ENCODE data around the gene TM4SF4. TPM values are rescaled to one million over a fixed set of nuclear protein-coding genes. Genes with fewer than 3 reads are reported as not detected.

Gene TM4SF4
- total RNA-seq, 6 experiments from 2014 or later: 210 to 473 (median 316) TPM

DNA sequence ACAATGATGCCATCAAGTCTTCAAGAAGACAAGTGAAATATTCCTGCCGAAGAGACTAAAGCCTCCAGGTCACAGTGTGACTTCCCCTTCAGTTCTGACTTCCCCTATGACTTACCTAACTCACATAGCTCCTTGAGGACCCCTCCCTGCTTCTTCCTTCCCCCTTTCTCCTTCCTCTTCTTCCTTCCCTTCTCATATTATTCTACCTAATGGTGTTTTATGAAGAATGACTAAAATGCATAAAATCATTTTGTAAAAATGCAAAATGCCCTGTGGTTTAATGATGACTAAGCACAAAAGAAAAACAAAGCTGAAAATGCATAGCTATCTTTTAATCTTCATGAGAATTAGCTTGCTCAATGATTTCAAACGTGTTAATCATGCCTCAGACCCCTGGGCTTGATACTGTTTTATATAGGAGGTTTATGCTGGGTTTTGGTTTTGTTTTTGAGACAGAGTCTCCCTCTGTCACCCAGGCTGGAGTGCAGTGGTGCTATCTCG, 26.1 kb upstream of the TM4SF4 start:
- H3K4me1 ChIP-seq: no peaks in the 10 kb centered on the region
- TF ChIP-seq, protein P1, sequence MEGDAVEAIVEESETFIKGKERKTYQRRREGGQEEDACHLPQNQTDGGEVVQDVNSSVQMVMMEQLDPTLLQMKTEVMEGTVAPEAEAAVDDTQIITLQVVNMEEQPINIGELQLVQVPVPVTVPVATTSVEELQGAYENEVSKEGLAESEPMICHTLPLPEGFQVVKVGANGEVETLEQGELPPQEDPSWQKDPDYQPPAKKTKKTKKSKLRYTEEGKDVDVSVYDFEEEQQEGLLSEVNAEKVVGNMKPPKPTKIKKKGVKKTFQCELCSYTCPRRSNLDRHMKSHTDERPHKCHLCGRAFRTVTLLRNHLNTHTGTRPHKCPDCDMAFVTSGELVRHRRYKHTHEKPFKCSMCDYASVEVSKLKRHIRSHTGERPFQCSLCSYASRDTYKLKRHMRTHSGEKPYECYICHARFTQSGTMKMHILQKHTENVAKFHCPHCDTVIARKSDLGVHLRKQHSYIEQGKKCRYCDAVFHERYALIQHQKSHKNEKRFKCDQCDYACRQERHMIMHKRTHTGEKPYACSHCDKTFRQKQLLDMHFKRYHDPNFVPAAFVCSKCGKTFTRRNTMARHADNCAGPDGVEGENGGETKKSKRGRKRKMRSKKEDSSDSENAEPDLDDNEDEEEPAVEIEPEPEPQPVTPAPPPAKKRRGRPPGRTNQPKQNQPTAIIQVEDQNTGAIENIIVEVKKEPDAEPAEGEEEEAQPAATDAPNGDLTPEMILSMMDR (IDR thresholded peaks at IDR 0.05): no peak
- no peak for TF ChIP-seq POLR2A (IDR thresholded peaks at IDR 0.05)
- no peaks in the 10 kb centered on the region for H3K36me3 ChIP-seq
- DNase-seq (no peak), ATAC-seq (peak; percentile 43 to 57 (median 54))
- no peak overlapping the region for H3K4me3 ChIP-seq
- H3K27me3 ChIP-seq: no peaks in the 10 kb centered on the region
- H3K27ac ChIP-seq: no peak overlapping the region
- H3K9me3 ChIP-seq: peaks cover 0 to 4% (median 0%) of the 10 kb centered on the region in 4 donors
- 42% methylated on average over 3 of the region's 3 CpGs for WGBS (ENCODE audit: insufficient coverage, low coverage, low lambda C conversion rate, missing lambda C conversion rate)
- intact Hi-C loops (cut with DNase I): no loop called here

DNA sequence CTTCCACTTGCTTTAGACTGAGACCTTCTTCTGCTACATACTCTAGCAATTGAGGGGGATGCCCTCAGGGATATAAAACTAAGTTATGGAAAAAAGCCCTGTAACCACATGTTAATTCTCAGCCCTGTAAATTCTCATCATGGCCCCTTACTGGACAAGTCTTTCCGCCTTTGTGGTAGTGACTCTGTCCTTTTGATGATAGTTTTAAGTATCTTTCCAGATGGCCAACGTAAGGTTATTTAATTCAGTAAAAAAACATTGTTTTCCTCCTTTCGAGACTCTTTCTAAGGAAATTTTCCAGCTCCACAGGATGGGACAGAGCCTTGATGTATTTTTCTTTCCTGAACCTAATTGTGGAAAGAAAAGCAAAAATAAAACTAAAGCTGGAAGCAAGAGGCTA, 25.3 kb upstream of the TM4SF4 start:
- H3K4me3 ChIP-seq: no peak overlapping the region
- H3K36me3 ChIP-seq: no peaks in the 10 kb centered on the region
- 61% methylated on average over 3 of the region's 3 CpGs for WGBS (ENCODE audit: insufficient coverage, low coverage, low lambda C conversion rate, missing lambda C conversion rate)
- H3K27ac ChIP-seq: no peak overlapping the region
- no peaks in the 10 kb centered on the region for H3K27me3 ChIP-seq
- intact Hi-C loops (cut with DNase I): no loop called here
- no peaks in the 10 kb centered on the region for H3K4me1 ChIP-seq
- no peak for TF ChIP-seq POLR2A (IDR thresholded peaks at IDR 0.05)
- TF ChIP-seq, protein P1 (IDR thresholded peaks at IDR 0.05): no peak
- peaks cover 0 to 4% (median 0%) of the 10 kb centered on the region in 4 donors for H3K9me3 ChIP-seq
- DNase-seq: no peak
- no peak for ATAC-seq

DNA sequence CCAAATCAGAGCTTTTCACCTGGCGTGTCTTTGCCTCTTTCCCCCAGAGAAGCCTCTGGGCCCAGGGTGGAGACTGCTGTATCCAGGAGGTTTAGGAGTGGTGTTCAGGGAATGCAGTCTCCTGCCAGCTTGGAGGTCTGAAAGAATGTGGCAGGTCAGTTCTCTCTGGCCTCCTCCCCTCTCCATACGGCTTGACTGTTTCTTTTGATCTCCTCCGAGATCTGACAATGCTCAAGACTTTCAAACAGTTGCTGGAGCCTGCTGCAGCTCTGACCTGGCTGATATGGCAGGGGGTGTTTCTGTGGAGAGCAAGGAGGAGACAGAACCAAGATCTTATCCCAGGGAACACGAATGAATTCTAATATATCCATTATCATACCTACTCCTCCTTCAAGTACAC, 24.7 kb upstream of the TM4SF4 start:
- DNase-seq (no peak), ATAC-seq (no peak)
- Histone ChIP-seq H3K4me3 (no peak overlapping the region), H3K9me3 (peaks cover 0 to 4% (median 0%) of the 10 kb centered on the region in 4 donors), H3K27ac (no peak overlapping the region), H3K36me3 (no peaks in the 10 kb centered on the region), H3K27me3 (no peaks in the 10 kb centered on the region), H3K4me1 (no peaks in the 10 kb centered on the region)
- intact Hi-C loops (cut with DNase I): no loop called here
- WGBS (ENCODE audit: insufficient coverage, low coverage, low lambda C conversion rate, missing lambda C conversion rate): 94% methylated on average over 2 of the region's 4 CpGs
- TF ChIP-seq, protein P1 (IDR thresholded peaks at IDR 0.05): no peak
- TF ChIP-seq POLR2A (IDR thresholded peaks at IDR 0.05): no peak

- ATAC-seq: no peak
- no peaks in the 10 kb centered on the region for H3K27me3 ChIP-seq
Observed at GRCh38 chr3:149450281-149450680, 24.2 kb upstream of the TM4SF4 start.

More at GRCh38 chr3:149450281-149450680, 24.2 kb upstream of the TM4SF4 start:
- no peak overlapping the region for H3K4me3 ChIP-seq
- H3K4me1 ChIP-seq: no peaks in the 10 kb centered on the region
- TF ChIP-seq POLR2A (IDR thresholded peaks at IDR 0.05): no peak
- TF ChIP-seq, protein P1 (IDR thresholded peaks at IDR 0.05): no peak
- H3K9me3 ChIP-seq: peaks cover 0 to 4% (median 0%) of the 10 kb centered on the region in 4 donors
- H3K36me3 ChIP-seq: no peaks in the 10 kb centered on the region
- intact Hi-C loops (cut with DNase I): no loop called here
- 43% methylated on average over 2 of the region's 2 CpGs for WGBS (ENCODE audit: insufficient coverage, low coverage, low lambda C conversion rate, missing lambda C conversion rate)
- no peak overlapping the region for H3K27ac ChIP-seq
- no peak for DNase-seq
